Motor neuron (in vitro differentiated cells): ENCODE data around the gene KRT83. TPM values are rescaled to one million over a fixed set of nuclear protein-coding genes. Genes with fewer than 3 reads are reported as not detected.

ENCODE experiments used
- ATAC-seq, 8 experiments: fragments of 200-7000 bp; cut with Tn5 transposase; replicated peaks in 6 of 8; 2 replicates each; pipeline ENCODE4 v1.8.0; 2021; ENCODE audit warnings: mild to moderate bottlenecking in 8 of 8, moderate library complexity in 8 of 8
- H3K27ac ChIP-seq, 2 donors: fragments of 250-450 bp; sonication (Bioruptor Pico); 2 replicates each; pipeline ENCODE4 v1.9.0; 2021; ENCODE audit warnings: antibody characterized with exemption in 2 of 2, mild to moderate bottlenecking in 2 of 2, moderate library complexity in 1 of 2
- H3K4me1 ChIP-seq, 2 donors: fragments of 250-450 bp; sonication (Bioruptor Pico); replicated peaks in 1 of 2; 2 replicates each; pipeline ENCODE4 v1.6.1; 2021; ENCODE audit warnings: antibody characterized with exemption in 2 of 2, mild to moderate bottlenecking in 2 of 2, moderate library complexity in 1 of 2
- H3K4me3 ChIP-seq, 5 donors: fragments of 250-450 bp; sonication (Bioruptor Pico); 2 replicates each; pipeline ENCODE4 v1.9.0; 2021; ENCODE audit warnings: antibody characterized with exemption in 5 of 5, mild to moderate bottlenecking in 5 of 5, moderate library complexity in 4 of 5
- WGBS, 10 experiments: fragments of 450-650 bp; shearing (Covaris generic); methylation state at CpG; one replicate each; pipeline ENCODE4 v1.0.0; 2022; 5-methylcytosine and 5-hydroxymethylcytosine counted together
- in situ Hi-C, 9 experiments: fragments of 400-800 bp; cut with MboI; loops; one replicate each; pipeline ENCODE4 v1.15.0; 2021; ENCODE audit warnings: low sequenced_read_pairs in 9 of 9, low pct_unique_long_range_greater_than_20kb in 2 of 9; ENCODE audit not compliant: unreplicated experiment in 9 of 9
- total RNA-seq, 8 experiments: library from RNA; unstranded; fragments of 300-600 nt; gene quantifications; 2 replicates each; pipeline versions ENCODE4 v1.2.3 to v1.2.4, GENCODE V29; 2022

Gene KRT83
- total RNA-seq, 8 experiments from 2014 or later = 0.14 to 0.28 TPM; not detected in 6

- no peak overlapping the region for H3K4me3 ChIP-seq
- in situ Hi-C loops = no loop called here
- peaks cover 8 to 14% of the 10 kb centered on the region in 2 donors for H3K4me1 ChIP-seq
- 54 to 100% (median 70%) methylated on average over 1 to 4 of the region's 4 CpGs; no CpG with 5 or more reads in 3 of the 10 experiments for WGBS, 10 experiments
- no peak overlapping the region for H3K27ac ChIP-seq
- no peak for ATAC-seq
These were observed 36.5 kb downstream of the KRT83 start for GRCh38 chr12:52284562-52285171.

- in situ Hi-C loops = no loop called here
- peak in 3 of 8 experiments; percentile 58 to 74 (median 68) for ATAC-seq
- Histone ChIP-seq H3K27ac (no peak overlapping the region), H3K4me1 (peaks cover 11 to 17% of the 10 kb centered on the region in 2 donors), H3K4me3 (no peak overlapping the region)
- 0 to 82% (median 75%) methylated on average over 1 to 4 of the region's 4 CpGs; no CpG with 5 or more reads in 6 of the 10 experiments for WGBS, 10 experiments
These were observed 40.2 kb downstream of the KRT83 start for GRCh38 chr12:52280796-52281560.

GRCh38 chr12:52280319-52280795 lies 40.8 kb downstream of the KRT83 start:
- Histone ChIP-seq H3K4me1 (peaks cover 11 to 17% of the 10 kb centered on the region in 2 donors), H3K4me3 (no peak overlapping the region), H3K27ac (no peak overlapping the region)
- in situ Hi-C loops = no loop called here
- peak; percentile 47 to 81 (median 64) for ATAC-seq
- WGBS, 10 experiments = 0 to 88% (median 52%) methylated on average over 1 to 3 of the region's 3 CpGs; no CpG with 5 or more reads in 3 of the 10 experiments

GRCh38 chr12:52279422-52280318 lies 41.5 kb downstream of the KRT83 start:
- in situ Hi-C loops = no loop called here
- 60 to 100% (median 90%) methylated on average over 1 to 8 of the region's 14 CpGs; no CpG with 5 or more reads in 1 of the 10 experiments for WGBS, 10 experiments
- peak overlapping the region in 1 of 2 donors; percentile 32 for H3K27ac ChIP-seq
- H3K4me3 ChIP-seq = no peak overlapping the region
- ATAC-seq = peak in 2 of 8 experiments; percentile 11 to 22
- H3K4me1 ChIP-seq = peaks cover 11 to 17% of the 10 kb centered on the region in 2 donors

- H3K27ac ChIP-seq = no peak overlapping the region
- ATAC-seq = peak; percentile 61 to 98 (median 96)
- WGBS, 10 experiments = 0 to 86% (median 20%) methylated on average over 1 to 14 of the region's 32 CpGs; no CpG with 5 or more reads in 3 of the 10 experiments
These were observed 42.4 kb downstream of the KRT83 start for GRCh38 chr12:52278575-52279421.

GRCh38 chr12:52277486-52278245 lies 43.5 kb downstream of the KRT83 start:
- ATAC-seq = no peak
- peaks cover 11 to 17% of the 10 kb centered on the region in 2 donors for H3K4me1 ChIP-seq
- no peak overlapping the region for H3K4me3 ChIP-seq
- H3K27ac ChIP-seq = no peak overlapping the region
- in situ Hi-C loops = no loop called here
- 86 to 100% (median 88%) methylated on average over 1 to 4 of the region's 9 CpGs; no CpG with 5 or more reads in 6 of the 10 experiments for WGBS, 10 experiments

More at GRCh38 chr12:52278575-52279421, 42.4 kb downstream of the KRT83 start:
- in situ Hi-C loops = no loop called here
- peaks cover 11 to 17% of the 10 kb centered on the region in 2 donors for H3K4me1 ChIP-seq
- H3K4me3 ChIP-seq = peak overlapping the region; percentile 10 to 27 (median 17)

- ATAC-seq = no peak
- in situ Hi-C loops = no loop called here
- Histone ChIP-seq H3K27ac (no peak overlapping the region), H3K4me3 (no peak overlapping the region), H3K4me1 (peaks cover 11 to 13% of the 10 kb centered on the region in 2 donors)
- WGBS, 10 experiments = 40 to 100% (median 83%) methylated on average over 1 to 2 of the region's 3 CpGs; no CpG with 5 or more reads in 6 of the 10 experiments
These were observed 45.5 kb downstream of the KRT83 start for GRCh38 chr12:52275686-52276085.

- Histone ChIP-seq H3K4me1 (peaks cover 3% of the 10 kb centered on the region in 2 donors), H3K27ac (no peak within 1 kb of the TSS), H3K4me3 (no peak within 1 kb of the TSS)
- 18 to 80% (median 25%) methylated on average over 1 to 2 of the region's 3 CpGs; no CpG with 5 or more reads in 6 of the 10 experiments for WGBS, 10 experiments
- in situ Hi-C loops = no loop called here
- no peak for ATAC-seq
These were observed 46.6 kb downstream of the KRT83 start, which contains the start of gene KRT86 for GRCh38 chr12:52274521-52275120. TSS of gene KRT86 (plus strand) at chr12:52274645. CDS start at chr12:52301917, 27,272 bp downstream.

- WGBS, 10 experiments = 0 to 80% (median 51%) methylated on average over 1 of the region's 1 CpG; no CpG with 5 or more reads in 6 of the 10 experiments
These were observed 50.0 kb downstream of the KRT83 start for GRCh38 chr12:52271158-52271557.

GRCh38 chr12:52270541-52271070 lies 50.6 kb downstream of the KRT83 start:
- ATAC-seq = no peak
- Histone ChIP-seq H3K27ac (no peak overlapping the region), H3K4me1 (no peaks in the 10 kb centered on the region), H3K4me3 (no peak overlapping the region)
- 0 to 80% (median 60%) methylated on average over 1 to 5 of the region's 6 CpGs; no CpG with 5 or more reads in 5 of the 10 experiments for WGBS, 10 experiments
- in situ Hi-C loops = no loop called here

More at GRCh38 chr12:52271158-52271557, 50.0 kb downstream of the KRT83 start:
- in situ Hi-C loops = no loop called here
- no peaks in the 10 kb centered on the region for H3K4me1 ChIP-seq
- H3K4me3 ChIP-seq = no peak overlapping the region
- ATAC-seq = no peak
- no peak overlapping the region for H3K27ac ChIP-seq

GRCh38 chr12:52268212-52268611 lies 53.0 kb downstream of the KRT83 start:
- Histone ChIP-seq H3K4me1 (no peaks in the 10 kb centered on the region), H3K4me3 (no peak overlapping the region), H3K27ac (no peak overlapping the region)
- no peak for ATAC-seq
- in situ Hi-C loops = no loop called here
- WGBS, 10 experiments = 38 to 81% (median 59%) methylated on average over 2 of the region's 2 CpGs; no CpG with 5 or more reads in 6 of the 10 experiments
